GM03348 (cell line): ENCODE measurements around the gene ZNRF1.
"Not testable (repeated sequence)": the region's sequence is repeated elsewhere in the genome, so short reads cannot be mapped to it uniquely, and the experiment has no call there.

ENCODE experiments used
- DNase-seq: peaks from one replicate; pipeline ENCODE4 v3.0.0; 2012; ENCODE audit warnings: low spot score

The ZNRF1 gene

DNA sequence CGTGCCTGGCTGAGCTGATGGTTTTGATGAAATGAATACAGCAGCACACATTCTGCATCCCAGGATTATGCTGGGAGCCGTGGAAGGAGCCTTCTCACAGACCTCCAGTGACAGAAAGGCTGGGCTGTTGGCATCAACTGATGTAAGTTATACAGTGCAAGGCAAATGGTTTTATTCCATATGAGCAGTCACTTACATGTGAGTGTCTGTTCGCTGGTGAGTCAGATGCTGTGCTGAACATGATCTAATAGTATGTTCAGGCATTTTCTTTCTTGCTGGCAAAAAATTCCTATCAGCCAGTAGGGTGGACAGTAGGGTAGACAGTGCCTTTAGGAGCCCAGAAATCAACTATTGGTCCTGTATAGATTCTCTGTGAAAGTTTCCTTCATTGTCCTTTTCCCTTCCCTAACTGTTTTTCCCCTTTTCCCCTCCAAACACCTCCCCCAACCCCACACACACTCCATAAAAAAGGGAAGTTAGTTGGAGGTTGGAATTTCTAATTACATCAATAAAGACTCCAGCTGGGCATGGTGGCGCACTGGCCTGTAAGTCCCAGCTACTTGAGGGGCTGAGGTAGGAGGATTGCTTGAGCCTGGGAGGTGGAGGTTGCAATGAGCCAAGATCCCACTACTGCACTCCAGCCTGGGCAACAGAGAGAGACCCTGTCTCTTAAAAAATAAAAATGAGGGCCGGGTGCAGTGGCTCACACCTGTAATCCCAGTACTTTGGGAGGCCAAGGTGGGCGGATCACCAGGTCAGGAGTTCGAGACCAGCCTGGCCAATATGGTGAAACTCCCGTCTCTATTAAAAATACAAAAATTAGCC is 81.6 kb downstream of the ZNRF1 start:
- DNase-seq: peak; percentile 40

DNA sequence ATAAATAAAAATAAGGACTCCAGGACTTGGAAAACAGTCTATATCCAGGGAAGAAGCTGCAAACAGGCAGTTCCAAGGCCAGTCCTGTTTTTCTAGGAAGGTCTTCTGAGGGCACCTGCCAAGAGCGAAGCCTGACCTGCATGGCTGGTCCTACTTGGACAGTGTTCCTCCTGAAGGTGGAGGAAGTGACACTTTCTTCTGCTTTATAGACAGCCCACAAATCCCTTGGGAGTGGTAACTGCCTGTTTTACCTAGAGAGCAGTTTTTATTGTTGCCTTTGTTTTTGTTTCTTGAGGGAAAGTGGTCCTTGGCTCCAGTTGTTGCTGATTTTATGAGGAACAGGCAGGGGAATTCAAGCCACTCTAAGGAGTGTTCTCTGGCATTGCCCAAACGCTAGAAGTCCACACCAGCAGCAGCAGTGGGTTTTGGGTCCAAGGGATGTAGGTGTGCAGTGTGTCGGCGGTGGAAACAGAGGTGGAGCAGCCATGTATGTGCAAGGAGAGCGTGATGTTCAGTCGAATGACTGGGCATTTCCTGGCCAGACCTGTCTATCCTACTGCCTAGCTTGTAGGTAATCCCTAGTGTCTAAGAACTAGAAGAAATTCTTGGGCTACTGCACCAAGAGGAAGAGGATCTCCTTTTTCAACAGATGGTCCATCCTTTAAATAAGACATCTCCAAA is 82.5 kb downstream of the ZNRF1 start:
- no peak for DNase-seq

GRCh38 chr16:75083813-75084212 is 85.0 kb downstream of the ZNRF1 start:
- no peak for DNase-seq

DNA sequence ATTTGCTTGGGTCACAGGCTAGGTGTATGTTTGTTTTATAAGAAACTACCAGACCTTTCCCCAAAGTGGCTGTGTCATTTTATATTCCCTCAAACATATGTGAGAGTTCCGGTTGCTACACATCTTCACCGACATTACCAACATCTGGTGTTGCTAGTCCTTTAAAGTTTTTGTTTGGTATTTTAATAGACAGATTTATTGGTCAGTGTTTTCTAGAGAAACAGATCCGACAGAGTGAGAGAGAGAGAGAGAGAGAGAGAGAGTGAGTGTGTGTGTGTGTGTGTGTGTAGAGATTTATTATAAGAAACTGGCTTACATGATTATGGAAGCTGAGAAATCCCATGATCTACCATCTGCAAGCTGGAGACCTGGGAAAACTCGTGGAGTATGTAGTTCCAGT is 86.7 kb downstream of the ZNRF1 start:
- DNase-seq: no peak

DNA sequence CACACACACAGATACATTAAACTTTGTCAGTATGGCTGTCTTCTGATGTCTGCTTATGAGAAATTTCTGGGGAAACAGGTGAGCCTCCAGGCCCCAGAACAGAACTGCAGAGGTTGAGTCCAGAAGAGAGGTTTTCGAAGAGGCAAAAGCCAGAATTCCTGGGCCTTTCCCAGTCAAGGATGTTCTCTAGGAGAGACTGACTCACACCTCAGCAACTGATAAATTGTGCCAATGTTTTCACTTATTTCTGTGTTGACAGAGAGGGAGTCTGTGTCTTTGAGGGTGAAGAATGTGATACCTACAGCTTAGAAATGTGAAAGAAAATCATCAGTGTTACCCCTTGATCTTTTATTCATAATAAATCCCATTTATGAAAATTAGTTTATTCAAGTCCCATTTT is 87.5 kb downstream of the ZNRF1 start:
- DNase-seq: peak; percentile 39

GRCh38 chr16:75086688-75087374 is 88.0 kb downstream of the ZNRF1 start:
- no peak for DNase-seq

DNA sequence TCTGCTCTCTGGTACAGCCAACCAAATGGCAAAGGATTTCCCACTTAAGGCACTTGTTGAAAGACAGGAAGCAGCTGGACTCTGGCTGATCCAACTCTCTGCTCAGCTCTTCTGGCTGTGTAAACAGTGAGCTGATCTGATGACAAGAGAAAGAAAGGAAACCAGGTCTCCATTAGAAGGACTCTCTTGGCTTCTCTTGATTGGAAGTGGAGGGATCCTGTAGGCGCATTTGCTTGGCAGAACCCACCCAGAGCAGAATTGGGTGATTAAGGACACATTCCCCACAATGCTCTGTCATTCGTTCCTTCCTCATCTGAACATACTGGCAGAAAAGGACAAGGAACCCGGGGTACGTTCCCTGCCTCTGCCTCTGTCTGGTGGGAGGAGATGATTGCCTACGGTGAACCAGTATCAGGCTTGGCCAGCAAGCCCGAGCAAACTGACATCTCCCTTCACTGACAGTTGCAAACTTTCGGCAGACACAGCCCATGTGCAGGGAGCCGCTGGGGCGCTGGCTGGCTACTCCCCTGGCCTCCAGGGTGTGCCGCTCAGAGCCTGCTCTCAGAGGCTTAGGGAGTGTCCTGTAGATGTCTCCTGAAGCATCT is 88.7 kb downstream of the ZNRF1 start:
- DNase-seq: peak; percentile 48

DNA sequence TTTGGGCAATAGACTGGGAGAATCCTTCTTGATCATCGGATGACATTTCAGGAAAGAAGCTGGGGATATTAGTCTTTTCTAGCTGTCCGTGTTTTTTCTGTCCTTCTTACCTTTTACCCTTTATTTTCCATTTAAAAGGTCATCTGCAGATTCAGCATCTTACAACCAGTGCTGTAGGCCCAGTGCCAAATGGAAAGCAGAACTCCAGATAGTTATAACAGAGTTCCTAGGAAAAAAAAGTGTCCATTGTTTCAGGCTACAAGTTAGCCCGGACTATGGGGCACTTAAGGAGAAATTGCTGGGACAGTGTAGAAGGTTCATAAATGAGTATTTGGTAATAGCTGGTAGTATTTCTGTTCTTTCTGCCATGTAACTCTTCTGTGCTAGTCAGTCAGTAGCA is 89.4 kb downstream of the ZNRF1 start:
- DNase-seq: no peak

DNA sequence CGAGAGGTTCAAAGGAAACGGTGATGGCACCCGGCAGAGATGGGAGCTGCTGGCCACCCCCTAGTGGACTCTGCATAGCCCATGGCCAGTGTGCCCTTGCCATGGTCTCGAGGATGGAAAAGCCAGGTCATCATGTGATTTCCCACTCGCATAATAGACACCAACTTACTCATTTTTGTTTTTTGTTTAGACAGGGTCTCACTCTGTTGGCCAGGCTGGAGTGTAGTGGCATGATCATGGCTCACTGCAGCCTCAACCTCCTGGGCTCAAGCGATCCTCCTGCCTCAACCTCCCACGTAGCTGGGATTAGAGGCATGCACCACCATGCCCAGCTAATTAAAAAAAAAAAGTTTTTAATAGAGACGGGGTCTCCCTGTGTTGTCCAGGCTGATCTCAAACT is 90.1 kb downstream of the ZNRF1 start:
- DNase-seq: no peak

GRCh38 chr16:75089486-75090202 is 90.8 kb downstream of the ZNRF1 start:
- no peak for DNase-seq

DNA sequence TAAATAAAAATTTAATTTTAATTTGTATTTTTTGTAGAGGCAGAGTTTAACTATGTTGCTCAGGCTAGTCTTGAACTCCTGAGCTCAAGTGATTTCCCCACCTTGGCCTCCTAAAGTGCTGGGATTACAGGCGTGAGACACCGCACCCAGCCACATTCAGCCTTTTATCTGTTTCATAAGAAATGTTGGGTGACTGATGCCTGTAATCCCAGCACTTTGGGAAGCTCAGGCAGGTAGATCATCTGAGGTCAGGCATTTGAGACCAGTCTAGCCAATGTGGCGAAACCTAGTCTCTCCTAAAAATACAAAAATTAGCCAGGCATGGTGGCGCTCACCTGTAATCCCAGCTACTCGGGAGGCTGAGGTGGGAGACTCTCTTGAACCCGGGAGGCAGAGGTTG is 92.1 kb downstream of the ZNRF1 start:
- not testable (repeated sequence) for DNase-seq

DNA sequence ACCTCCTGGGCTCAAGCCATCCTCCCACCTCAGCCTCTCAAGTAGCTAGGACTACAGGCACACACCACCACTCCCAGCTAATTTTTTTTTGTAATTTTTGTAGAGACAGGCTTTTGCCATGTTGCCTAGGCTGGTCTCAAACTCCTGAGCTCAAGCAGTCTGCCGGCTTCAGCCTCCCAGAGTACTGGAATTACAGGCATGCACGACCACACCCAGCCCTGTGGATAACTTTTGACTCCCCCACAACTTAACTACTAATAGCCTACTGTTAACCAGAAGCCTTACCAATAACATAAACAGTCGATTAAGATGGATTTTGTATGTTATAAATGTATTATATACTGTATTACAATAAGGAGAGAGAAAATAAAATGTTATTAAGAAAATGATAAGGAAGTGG is 92.8 kb downstream of the ZNRF1 start:
- DNase-seq: not testable (repeated sequence)

GRCh38 chr16:75092777-75093176 is 94.0 kb downstream of the ZNRF1 start:
- no peak for DNase-seq

DNA sequence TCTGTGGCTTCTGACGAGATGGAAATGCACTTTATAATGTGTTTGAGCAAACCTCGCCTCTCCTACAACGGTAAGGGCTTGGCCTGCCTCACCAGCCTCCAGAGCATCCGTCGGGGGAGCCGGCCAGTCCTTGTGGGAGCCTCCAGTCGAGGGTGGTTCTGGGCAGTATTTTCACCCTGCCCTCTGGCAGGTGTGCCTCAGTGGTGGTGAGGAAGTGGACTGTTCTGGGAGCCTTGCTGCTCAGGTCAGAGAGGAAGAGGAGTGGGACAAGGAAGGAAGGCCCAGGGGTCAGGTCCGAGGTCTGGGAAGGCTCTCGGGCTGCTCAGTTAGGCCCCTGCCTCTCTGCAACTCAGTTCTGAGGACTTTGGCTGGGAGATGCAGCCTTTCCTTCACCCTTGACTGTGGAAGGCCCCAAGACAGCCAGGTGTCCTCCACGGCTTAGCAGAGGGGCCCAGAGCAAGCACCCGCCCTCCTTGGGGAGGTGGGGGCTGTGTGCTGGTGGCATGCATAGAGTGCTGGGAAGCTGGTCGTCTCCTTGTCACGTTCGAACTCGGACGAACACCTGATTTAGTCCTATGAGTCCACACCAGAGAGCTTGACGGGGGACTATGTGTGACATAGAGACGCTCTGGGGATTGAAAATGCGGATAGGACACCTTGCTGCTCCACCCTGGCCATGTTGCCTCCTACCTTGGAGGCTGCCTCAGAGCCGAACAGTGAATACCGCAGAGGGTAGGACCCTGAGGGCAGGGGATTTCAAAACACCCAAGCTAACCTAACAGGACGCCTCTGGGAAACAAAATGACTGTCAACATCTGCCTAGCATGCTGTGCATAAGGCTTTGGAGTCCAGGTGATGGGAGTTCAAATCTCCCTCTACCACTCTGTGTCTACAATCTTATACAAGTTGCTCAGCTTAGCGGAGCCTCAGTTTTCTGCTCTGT is 95.0 kb downstream of the ZNRF1 start:
- no peak for DNase-seq

DNA sequence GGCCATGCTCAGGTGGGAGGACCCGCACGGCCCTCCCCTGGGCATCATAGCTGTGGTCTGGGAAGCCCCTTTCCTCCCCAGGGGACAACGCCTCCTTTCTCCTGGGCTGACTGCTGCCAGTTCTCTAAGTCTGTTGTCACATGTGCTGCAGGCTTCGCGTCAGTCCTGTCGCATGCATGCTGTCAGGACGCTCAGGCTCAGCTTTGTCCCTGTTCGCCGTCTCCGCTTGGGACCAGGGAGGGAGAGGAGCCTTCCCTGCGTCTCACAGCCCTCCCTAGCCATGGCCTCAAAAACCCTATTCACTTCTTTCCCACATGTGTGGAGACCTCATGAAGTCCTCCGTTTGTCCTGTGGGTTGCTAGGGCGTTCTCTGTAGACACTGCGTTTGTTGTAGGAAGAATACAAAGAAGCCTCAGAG is 96.4 kb downstream of the ZNRF1 start:
- DNase-seq: no peak

DNA sequence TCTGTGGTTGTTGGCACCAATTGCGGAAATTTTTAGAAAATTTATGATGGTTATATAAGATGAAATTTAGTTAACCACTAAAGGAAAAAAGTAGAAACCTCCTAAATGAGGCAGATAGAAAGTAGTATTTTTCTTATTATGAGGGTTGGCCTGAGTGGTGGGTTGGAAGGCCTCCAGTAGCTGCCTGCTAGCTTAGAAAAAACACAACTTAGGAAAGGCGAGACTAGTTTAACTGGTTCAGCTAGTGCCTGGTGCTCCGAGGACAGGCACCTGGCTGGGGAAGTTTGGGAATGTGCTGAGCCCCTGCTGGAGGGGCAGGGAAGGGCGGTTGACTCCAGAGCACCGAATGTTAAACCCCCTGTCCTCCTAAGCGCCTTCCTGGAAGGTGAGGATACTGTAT is 97.8 kb downstream of the ZNRF1 start:
- peak; percentile 29 for DNase-seq

DNA sequence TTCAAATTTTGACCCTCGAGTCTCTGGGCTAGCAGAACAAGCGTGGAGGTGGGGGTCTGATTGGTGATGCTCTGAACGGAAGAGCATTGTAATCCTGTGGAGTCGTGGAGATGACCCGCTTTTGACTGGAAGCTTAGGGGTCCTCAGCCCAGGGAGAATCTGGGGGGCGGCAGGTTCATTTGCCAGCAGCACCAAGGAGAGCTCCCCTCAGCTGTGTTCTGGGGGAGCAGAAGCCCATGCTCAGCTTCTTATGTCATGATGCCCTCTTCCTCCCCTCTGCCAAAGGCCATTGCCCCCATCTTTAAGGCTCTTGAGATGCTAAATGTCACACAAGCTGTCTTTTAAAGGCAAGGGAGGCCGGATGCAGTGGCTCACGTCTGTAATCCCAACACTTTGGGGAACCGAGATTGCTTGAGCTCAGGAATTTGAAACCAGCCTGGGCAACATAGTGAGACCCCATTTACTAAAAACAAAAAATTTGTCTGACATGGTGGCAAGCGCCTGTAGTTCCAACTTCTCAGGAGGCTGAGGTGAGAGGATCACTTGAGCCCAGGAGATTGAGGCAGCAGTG is 98.5 kb downstream of the ZNRF1 start:
- DNase-seq: no peak

- DNase-seq: no peak
Observed at GRCh38 chr16:75097941-75098901, 99.4 kb downstream of the ZNRF1 start.

DNA sequence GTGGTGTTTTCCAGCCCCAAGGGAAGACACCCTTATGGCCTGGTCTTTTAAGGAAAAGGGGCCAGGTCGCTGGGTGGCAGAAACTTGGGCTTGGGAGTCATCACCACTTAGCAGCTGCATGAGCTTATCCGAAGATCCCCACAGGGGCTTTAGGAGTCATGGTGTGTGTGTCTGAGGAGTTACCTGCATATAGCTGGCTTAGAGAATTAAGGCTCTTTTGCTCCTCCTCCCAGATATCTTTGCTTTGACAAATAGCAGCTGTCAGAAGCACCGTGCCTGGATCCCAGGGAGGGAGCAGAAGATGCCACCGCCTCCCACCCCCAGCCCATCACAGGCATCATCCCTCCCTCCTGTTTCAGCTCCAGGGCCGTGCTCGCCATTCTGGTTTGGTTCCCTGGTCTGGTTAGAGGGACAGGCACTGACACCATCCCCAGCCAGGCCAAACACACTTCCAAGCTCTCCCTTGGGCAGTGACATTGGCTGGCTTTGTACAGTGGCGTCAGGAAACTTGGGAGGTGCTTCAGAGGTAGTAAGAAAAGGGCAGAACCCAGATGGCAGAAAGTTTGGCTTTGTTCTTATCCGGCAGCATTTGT is 100.3 kb downstream of the ZNRF1 start:
- no peak for DNase-seq
